GM19193 (cell line): Measurements from ENCODE around the gene PKDCC.

Experiments
- POLR2A ChIP-seq: IDR thresholded peaks from 4 replicates; pipeline ENCODE4 v1.6.1; 2011; ENCODE audit not compliant: insufficient read depth, insufficient read length; ENCODE audit errors: extremely low read depth

PKDCC gene

DNA sequence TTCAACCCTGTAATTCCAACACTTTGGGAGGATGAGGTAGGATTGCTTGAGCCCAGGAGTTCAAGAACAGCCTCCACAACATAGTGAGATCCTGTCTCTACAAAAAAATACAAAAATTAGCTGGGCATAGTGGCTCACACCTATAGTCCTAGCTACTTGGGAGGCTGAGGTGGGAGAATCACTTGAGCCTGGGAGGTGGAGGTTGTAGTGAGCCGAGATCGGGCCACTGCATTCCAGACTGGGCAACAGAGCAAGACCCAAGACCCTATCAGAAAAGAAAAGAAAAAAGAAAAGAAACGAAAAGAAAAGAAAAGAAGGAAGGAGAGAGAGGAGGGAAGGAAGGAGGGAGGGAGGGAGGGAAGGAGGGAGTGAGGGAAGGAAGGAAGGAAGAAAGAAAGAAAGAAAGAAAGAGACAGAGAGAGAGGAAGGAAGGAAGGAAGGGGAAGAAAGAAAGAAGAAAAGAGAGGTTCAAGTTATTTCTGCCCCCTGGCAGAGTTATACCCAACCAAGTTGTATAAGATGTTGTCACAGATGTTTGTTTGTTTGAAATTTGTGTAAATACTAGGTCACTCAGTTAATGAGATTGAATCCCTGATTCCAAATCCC, 3.9 kb upstream of the PKDCC start:
- TF ChIP-seq POLR2A = no peak

DNA sequence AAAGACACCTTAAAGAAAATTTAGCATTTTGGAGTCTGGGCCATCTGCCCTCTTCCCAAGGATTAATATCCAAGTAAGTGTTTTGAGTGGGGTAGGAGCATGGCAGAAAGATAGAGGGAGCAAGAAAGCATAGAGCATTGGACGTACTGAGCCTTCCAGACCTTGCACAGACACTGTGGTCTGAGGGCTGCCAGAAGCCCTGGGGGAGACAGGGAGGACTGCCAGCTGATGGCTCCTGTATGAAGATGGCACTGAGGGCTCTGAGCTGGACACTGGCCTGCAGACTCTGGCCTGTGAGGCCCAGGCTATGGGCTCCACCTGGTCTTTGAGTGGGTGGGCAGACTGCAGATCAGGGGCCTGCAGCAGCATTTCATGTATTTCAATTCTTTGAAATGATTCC, 2.9 kb upstream of the PKDCC start:
- TF ChIP-seq POLR2A = no peak

DNA sequence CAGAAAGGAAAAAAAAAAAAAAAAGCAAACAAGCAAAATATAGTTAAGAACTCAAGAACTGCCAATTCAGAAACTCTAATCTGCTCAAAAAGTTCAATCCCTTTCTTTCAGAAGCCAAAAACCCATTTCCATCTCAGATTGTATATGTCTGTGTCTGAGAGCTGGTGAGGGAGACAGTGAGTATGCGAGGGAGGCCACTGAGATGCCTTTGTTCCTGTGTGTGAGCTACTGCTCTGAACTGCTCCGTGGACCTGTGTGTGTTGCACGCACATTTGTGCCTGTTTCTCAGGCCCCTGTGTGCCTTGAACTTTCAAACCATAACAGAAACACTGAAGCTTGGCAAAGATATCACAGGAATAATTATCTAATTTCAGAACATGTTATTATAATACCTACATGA, 2.5 kb upstream of the PKDCC start:
- no peak for TF ChIP-seq POLR2A

DNA sequence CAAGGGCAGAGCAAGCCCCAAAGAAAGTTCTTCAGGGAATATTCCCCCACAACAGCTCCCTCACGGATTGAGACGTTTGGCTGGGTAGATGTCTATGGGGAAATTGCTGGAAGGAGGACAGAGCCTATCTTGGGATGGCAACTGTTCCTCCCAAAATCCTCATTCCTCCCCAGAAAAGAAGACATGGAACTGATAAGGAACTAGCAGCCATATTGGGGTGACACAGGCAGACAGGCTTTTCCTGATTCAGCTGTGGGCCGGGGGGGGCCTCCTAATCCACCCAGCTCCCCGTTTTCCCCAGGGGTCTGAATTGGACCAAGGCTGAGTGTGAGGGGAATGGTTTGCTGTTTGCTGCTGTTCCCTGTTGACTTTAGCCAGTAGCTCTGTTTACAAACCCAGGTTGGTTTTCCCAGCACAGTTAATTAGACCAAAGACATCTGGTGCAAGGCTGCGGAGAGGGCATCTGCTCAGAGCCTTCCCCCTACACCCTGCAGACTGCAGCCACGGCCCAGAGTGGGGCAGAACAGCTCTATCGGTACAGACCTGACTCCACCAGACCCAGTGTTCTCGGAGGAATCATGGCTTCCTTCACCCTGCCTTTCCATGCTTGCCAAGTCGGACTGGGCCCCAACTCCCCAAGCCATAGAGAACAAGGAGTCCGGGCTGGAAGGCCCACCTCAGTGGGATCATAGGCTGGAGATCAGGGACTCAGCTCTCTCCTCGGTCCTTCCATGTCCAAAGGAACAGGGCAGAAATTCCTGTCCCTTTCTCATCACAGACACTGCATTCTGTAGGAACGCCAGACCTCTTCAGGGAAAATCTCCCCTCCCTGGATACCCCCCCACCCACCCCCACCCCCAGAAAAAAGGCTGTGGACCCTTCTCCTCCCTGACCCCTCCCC, 1.7 kb upstream of the PKDCC start:
- TF ChIP-seq POLR2A = no peak

DNA sequence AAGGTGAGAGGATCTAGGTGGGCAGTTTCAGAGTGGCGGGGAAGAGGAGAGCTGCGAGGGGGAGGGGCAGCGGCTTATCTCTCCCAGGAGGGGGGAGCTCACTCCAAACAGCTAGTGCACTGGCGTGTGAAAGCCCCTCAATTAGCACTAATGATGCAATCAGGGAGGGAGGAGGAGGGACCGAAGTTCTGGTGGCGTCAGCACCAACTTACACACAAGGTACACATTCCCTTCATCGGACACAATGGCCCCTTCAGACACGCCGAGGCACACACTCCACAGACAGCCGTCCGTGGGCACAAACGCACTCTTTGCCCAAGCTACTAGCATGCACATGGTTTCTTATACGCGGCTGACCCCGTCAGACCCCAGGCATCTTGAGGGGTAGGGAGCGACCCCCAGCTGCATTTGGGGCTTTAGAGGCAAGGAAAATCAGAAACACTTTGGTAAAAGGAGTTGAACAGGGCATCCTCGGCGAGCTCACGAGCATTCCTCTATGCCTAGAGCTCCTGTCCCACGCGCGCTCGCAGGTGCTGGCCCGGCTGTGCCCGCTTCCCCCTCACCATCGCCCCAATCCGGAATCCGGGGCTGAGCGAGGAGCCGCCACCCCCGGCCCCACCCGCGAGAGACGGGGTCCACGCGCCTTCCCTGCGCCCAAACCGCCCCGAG, 868 bp upstream of the PKDCC start:
- TF ChIP-seq POLR2A = no peak

DNA sequence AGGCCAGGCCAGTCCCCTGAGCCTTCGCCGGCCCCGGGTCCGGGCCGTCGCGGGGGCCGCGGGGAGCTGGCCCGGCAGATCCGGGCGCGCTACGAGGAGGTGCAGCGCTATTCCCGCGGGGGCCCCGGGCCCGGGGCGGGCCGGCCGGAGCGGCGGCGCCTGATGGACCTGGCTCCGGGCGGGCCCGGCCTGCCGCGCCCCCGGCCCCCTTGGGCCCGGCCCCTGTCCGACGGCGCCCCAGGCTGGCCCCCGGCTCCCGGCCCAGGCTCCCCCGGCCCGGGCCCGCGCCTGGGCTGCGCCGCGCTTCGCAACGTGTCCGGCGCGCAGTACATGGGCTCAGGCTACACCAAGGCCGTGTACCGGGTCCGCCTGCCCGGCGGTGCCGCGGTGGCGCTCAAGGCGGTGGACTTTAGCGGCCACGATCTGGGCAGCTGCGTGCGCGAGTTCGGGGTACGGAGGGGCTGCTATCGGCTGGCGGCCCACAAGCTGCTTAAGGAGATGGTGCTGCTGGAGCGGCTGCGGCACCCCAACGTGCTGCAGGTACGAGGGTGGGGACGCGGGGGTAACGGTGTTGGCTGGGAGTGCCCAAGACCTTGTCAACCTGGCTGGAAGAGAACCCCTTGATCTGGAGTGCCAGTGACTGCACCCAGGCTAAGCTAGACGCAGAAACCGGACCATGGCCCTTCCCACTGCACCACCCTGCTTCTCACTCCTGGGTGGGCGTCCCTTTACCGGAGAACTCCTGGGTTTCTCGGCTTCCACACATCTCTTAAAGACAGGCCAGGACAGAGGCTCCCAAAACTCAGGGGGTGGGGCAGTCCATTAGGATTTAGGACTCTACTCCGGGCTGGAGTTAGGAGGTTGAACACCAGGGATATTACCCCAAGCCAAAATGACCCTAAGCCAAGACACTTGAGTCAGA, 739 bp downstream of the PKDCC start:
- TF ChIP-seq POLR2A = no peak

DNA sequence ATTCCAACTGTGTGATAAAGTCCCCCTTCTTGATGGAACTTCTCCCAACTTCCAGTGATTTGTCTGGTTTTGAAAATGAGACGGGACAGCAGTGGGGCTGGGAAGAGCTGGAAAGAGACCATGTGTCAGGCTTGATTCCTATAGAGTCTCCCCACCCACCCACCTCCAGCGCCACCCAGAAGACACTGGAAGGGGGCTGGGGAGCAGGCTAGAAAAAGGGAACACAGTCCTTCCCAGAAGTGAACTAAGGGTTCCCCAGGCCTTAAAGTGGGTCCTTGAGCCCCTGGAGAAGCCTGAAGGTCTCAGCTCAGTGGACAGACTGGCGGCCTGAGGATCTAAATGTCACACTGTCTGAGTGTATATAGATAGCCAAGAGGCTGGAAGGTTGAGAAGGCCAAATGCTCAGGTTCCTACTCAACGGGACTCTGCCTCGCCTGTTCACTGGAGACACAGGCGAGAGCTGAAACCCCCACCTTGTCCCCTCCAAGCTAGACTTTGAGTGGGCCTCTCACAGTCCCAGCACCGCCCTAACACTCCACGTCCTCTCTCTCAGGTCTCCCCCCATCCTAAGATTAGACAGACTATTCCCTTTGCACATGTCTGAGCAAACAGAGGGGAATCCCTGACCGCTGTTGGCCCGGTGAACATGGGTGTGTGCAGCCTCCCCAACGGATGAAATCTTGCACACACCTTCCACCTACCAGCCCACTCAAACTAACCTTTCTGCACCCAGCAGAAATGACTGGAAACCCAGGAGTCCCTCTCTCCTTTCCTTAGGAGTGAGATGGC, 1.6 kb downstream of the PKDCC start:
- TF ChIP-seq POLR2A = no peak

DNA sequence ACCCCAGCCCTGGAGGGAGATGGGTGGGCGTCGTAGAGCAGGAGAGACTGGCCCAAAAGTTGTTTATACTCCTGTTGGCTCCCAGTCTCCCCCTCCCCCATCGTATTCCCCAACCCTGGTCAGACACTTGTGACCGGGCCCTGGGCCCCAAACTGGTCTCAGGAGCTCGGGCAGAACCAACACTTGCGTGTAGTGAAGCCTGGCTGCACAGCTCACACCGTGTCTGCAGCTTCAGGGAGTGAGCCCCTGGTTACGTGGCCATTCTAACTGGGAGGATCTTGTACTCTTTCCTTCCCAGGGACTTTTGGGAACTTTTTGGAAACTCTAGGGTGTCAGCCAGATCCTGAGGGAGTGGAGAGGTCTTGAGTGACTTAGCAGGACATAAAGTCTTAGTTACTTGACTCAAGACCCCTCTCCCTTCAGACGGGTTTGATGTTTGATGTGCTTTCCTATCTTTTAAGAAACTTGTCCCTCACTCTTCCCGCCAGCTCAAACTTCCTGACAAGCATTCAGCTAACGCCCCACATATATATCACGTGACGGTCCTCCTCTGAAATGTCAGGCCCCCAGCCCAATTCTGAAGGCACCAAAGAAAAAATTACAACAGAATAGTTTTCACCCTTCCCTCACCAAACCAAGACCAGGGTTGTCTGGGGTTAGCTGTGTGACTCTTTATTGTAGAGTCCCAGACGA, 2.3 kb downstream of the PKDCC start:
- TF ChIP-seq POLR2A = no peak

DNA sequence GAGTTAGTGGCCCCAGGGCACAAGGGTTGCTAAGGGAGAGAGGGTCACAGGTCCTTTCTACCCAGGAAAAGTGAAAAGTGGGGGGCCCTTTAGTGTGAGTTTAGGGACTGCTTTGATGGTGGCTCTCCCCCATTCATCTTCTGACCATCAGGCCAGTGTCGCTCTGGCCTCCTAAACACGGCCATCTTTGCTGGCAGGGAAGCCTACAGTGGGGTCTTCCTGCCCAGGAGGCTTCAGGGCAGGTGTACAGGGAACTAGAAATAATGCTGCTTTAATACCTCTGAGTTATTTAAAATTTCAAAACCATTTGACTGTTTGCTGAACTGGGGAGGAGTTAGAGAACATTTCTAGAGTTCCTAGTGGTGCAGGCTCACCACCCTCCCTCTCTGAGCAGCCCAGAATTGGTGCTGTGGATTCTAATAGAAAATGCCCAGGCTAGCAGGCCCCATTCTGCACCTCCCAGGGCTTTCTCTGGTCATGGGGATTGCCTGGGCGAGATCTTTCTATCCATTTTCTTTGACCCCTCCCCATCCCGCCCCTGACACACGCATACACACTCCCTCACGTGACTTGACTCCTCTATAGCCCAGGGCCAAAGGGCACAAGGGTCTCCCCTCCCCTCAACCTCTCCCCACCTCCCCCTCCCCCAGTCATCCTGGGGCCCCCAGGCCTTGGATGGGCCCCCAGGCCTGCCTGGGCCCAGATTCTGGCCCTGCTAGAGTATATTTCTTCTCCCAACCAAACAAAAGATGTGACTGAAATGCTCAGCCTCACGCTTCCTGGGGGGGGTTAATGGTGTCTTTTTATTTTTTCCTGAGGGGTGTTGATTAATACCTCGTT, 3.1 kb downstream of the PKDCC start:
- no peak for TF ChIP-seq POLR2A

DNA sequence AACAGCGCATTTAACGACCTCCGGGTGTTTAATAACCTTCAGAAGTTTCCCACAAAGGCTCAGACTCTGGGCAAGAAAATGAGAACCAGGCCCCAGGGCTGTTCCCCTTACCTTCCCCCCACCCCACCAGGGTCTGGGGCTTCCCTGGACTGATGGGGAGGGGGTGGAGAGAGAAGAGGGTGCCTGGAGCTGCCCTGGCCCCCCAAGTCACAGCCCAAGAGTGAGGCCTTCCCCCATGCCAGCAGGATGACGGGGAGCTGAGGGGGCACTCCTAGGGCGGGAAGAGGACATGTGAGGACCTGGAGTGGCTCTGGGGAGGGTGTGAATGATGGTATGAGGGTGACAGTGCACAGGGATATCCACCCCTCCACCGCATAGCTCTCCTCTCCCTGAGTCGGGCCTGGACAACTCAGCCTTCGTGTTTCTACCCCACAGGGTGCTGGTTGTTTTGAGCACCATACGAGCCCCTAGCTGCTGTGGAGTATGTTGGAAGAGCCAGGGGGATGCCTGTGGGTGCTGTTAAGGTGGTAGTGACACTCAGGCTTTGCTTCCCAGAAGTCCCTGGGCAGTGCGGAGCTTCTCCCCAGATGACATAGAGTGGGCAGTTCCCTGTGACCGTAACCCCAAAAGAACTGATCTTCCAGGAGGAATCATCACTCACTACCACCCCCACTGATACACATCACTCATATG, 3.9 kb downstream of the PKDCC start:
- no peak for TF ChIP-seq POLR2A

DNA sequence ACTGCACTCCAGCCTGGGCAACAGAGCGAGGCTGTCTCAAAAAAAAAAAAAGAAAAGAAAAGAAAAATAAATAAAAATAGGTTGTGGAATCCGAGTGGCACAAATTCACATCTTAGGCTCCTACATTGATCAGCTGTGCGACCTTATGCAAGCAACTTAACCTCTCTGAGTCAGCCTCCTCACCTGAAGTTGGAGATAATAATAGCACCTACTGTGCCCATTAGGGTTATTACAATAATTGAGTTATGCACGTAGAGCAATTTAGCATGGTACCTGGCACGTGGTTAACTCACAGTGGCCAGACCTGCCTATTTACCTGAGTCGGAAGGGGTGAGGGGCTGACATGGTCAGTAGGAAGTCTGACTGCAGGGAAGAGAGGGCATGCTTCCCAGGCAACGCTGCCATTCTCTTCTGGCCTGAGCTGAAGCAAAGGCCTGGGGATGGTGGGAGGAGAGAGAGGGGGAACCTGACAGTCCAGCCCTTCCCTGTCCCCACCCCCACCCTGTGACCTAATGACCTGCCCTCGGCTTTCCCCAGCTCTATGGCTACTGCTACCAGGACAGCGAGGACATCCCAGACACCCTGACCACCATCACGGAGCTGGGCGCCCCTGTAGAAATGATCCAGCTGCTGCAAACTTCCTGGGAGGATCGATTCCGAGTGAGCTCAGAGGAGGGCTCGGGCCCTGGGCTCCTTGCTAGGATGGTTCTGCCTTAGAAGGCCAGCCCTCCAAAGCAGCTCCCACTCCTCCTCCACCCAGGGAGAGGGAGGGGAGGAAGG, 5.1 kb downstream of the PKDCC start:
- TF ChIP-seq POLR2A = no peak
